Lung (tissue), 12 donors: Measurements from ENCODE around the gene THRSP. TPM values are rescaled to one million over a fixed set of nuclear protein-coding genes. Genes with fewer than 3 reads are reported as not detected.

Source experiments
- ATAC-seq: fragments of 200-7000 bp; cut with Tn5 transposase; one replicate; pipeline ENCODE4 v1.9.1; 2020; ENCODE audit warnings: moderate number of reproducible peaks; ENCODE audit not compliant: insufficient read depth, low FRiP score
- DNase-seq, 3 donors: peaks; one replicate each; pipeline ENCODE4 v3.0.0-alpha.2; 2013 to 2017
- H3K27ac ChIP-seq, 2 donors: one replicate each; pipeline ENCODE4 v1.5.1; 2013; ENCODE audit warnings: mild to moderate bottlenecking in 2 of 2, moderate library complexity in 2 of 2, control low read depth in 1 of 2, inconsistent platforms in 1 of 2, low read depth in 1 of 2, low read length in 1 of 2
- H3K27me3 ChIP-seq, 3 donors: one replicate each; pipeline ENCODE4 v1.5.1; 2013; ENCODE audit warnings: low read length in 2 of 3; ENCODE audit not compliant: control insufficient read depth in 3 of 3, insufficient read depth in 3 of 3
- H3K36me3 ChIP-seq, 4 donors: one replicate each; pipeline ENCODE4 v1.5.1; 2013; ENCODE audit warnings: low read length in 4 of 4, mild to moderate bottlenecking in 1 of 4, moderate library complexity in 1 of 4; ENCODE audit not compliant: control insufficient read depth in 4 of 4, insufficient read depth in 4 of 4
- H3K4me1 ChIP-seq, 5 donors: one replicate each; pipeline ENCODE4 v1.5.1; 2013; ENCODE audit warnings: low read length in 5 of 5, mild to moderate bottlenecking in 2 of 5, moderate library complexity in 1 of 5; ENCODE audit not compliant: control insufficient read depth in 5 of 5, insufficient read depth in 5 of 5
- H3K4me3 ChIP-seq: one replicate; pipeline ENCODE4 v1.5.1; 2013; ENCODE audit warnings: mild to moderate bottlenecking, control low read depth, moderate library complexity
- H3K9ac ChIP-seq, 2 donors: one replicate each; pipeline ENCODE4 v1.5.1; 2013; ENCODE audit warnings: low read length in 2 of 2, control low read depth in 1 of 2; ENCODE audit not compliant: insufficient read depth in 1 of 2
- H3K9me3 ChIP-seq, 4 donors: one replicate each; pipeline ENCODE4 v1.5.1; 2013; ENCODE audit warnings: low read length in 3 of 4, mild to moderate bottlenecking in 1 of 4, moderate library complexity in 1 of 4; ENCODE audit not compliant: control insufficient read depth in 4 of 4, insufficient read depth in 3 of 4
- CTCF ChIP-seq: IDR thresholded peaks from 2 replicates; pipeline ENCODE4 v1.5.1; 2012; ENCODE audit warnings: mild to moderate bottlenecking; ENCODE audit errors: control extremely low read depth, extremely low read depth
- WGBS, 2 donors: extraction: QIAGEN DNeasy Blood & Tissue Kit; methylation state at CpG; one replicate each; pipeline ENCODE4 v1.1.7; 2013; 5-methylcytosine and 5-hydroxymethylcytosine counted together
- polyA plus RNA-seq, 2 donors: library from polyadenylated mRNA; stranded (reverse); fragments of 200-250 nt; gene quantifications; one replicate each; pipeline ENCODE4 v1.2.1, GENCODE V29; 2013
- total RNA-seq, 2 donors: library from RNA; depleted of rRNA in 1 of 2; stranded (reverse); fragments of >200 nt in 1 of 2; gene quantifications; one replicate each; pipeline ENCODE4 v1.2.1, GENCODE V29; 2014 to 2021
- donor health status: control.
- donor health status: control.
- donor health status: Bipolar disorder and iron deficiency.
- donor health status: healthy.
- donor health status: DM: yes; HTN: yes; CAD: no.

The THRSP gene
- total and polyA plus RNA-seq, 4 donors: 0.03 to 0.12 TPM; not detected in 2

GRCh38 chr11:78109081-78110015 lies 45.7 kb downstream of the THRSP start:
- DNase-seq: peak in 2 of 3 donors; percentile 1 to 4
- Histone ChIP-seq H3K9me3 (no peaks in the 10 kb centered on the region), H3K27me3 (no peaks in the 10 kb centered on the region), H3K4me3 (no peak overlapping the region), H3K4me1 (no peaks in the 10 kb centered on the region), H3K9ac (no peak overlapping the region), H3K36me3 (peaks cover 5 to 15% (median 12%) of the 10 kb centered on the region in 4 donors), H3K27ac (no peak overlapping the region)
- no peak for ATAC-seq
- no peak for TF ChIP-seq CTCF
- 85% methylated on average over 3 of the region's 3 CpGs for WGBS, 2 donors

- peaks cover 5 to 15% (median 12%) of the 10 kb centered on the region in 4 donors for H3K36me3 ChIP-seq
- no peak overlapping the region for H3K9ac ChIP-seq
- H3K4me1 ChIP-seq: no peaks in the 10 kb centered on the region
- DNase-seq (no peak), ATAC-seq (no peak)
- no peaks in the 10 kb centered on the region for H3K9me3 ChIP-seq
- H3K27ac ChIP-seq: no peak overlapping the region
- WGBS, 2 donors: 88 to 90% methylated on average over 5 of the region's 5 CpGs
- H3K4me3 ChIP-seq: no peak overlapping the region
- H3K27me3 ChIP-seq: no peaks in the 10 kb centered on the region
- no peak for TF ChIP-seq CTCF
Observed at GRCh38 chr11:78110351-78110750, 46.7 kb downstream of the THRSP start.

GRCh38 chr11:78110830-78111229 lies 47.2 kb downstream of the THRSP start:
- Histone ChIP-seq H3K36me3 (peaks cover 5 to 15% (median 12%) of the 10 kb centered on the region in 4 donors), H3K27me3 (no peaks in the 10 kb centered on the region), H3K27ac (no peak overlapping the region), H3K4me3 (no peak overlapping the region), H3K4me1 (no peaks in the 10 kb centered on the region), H3K9me3 (no peaks in the 10 kb centered on the region), H3K9ac (no peak overlapping the region)
- DNase-seq (no peak), ATAC-seq (no peak)
- TF ChIP-seq CTCF: no peak
- WGBS, 2 donors: 94 to 99% methylated on average over 2 of the region's 2 CpGs
